Posterior cingulate gyrus (tissue), 11 donors: ENCODE measurements around the gene HOOK2.
"Not testable (repeated sequence)": the region's sequence is repeated elsewhere in the genome, so short reads cannot be mapped to it uniquely, and the experiment has no call there.

ENCODE experiments used
- DNase-seq, 10 donors: peaks; one replicate each; pipeline versions ENCODE4 v3.0.0 to v3.0.0-alpha.2; 2020 to 2021; ENCODE audit warnings: mixed read lengths in 3 of 10
- intact Hi-C: fragments of 100-400 bp; cut with DNase I; formaldehyde crosslinking; loops from one replicate; pipeline ENCODE4 v1.15.1; 2023

HOOK2 gene

GRCh38 chr19:12774588-12775555 is at the start of gene HOOK2:
TSS of gene HOOK2 (minus strand) at chr19:12775552. CDS start at chr19:12775449, 103 bp downstream.
- intact Hi-C loops = loop anchor here (5.0 kb wide), 1 partner anchor 72 kb away; no protein-coding TSS in a partner anchor
- DNase-seq = peak in 1 of 10 donors; percentile 91

DNA sequence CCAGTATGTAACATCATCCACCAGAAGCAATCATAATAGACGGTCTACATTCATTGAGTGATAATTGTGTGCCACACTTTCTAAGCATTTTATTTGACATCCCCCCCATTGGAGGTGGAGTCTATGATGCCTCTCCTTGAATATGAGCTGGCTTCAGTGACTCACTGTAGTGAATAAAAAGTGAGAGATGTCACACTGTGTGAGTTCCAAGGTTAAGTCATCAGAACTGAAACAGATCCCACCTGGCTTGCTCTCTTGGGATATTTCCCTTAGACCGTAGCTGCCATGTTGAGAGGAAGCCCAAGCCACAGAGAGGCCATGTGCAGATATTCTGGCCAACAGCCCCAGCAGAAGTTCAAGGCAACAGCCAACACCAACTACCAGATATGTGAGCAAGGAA is 46.4 kb upstream of the HOOK2 start:
- intact Hi-C loops = no loop called here
- DNase-seq = no peak

DNA sequence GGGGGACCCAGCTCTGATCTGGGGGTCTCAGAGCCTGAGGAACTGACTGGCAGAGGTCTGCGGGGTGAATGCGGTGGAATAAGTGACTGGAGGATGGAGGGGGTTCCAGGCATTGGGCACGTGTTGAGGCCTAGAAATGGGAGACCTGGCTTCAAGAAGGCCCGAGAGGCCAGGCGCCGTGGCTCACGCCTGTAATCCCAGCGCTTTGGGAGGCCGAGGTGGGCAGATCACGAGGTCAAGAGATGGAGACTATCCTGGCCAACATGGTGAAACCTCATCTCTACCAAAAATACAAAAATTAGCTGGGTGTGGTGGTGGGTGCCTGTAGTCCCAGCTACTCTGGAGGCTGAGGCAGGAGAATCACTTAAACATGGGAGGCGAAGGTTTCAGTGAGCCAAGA is 42.5 kb upstream of the HOOK2 start:
- intact Hi-C loops, DNase-seq: not testable (repeated sequence)

DNA sequence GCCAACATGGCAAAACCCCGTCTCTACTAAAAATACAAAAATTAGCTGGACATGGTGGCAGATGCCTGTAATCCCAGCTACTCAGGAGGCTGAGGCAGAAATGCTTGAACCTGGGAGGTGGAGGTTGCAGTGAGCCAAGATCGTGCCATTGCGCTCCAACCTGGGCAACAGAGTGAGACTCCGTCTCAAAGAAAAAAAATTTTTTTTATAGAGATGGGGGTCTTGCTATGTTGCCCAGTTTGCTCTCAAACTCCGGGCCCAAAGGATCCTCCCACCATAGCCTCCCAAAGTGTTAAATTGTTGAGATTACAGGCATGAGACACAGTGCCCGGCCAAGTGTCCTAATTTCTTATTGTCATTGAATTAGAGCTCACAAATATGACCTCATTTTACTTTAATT is 41.8 kb upstream of the HOOK2 start:
- intact Hi-C loops, DNase-seq: not testable (repeated sequence)

- intact Hi-C loops = no loop called here
- no peak for DNase-seq
These were observed 39.7 kb upstream of the HOOK2 start for GRCh38 chr19:12815088-12815487.

DNA sequence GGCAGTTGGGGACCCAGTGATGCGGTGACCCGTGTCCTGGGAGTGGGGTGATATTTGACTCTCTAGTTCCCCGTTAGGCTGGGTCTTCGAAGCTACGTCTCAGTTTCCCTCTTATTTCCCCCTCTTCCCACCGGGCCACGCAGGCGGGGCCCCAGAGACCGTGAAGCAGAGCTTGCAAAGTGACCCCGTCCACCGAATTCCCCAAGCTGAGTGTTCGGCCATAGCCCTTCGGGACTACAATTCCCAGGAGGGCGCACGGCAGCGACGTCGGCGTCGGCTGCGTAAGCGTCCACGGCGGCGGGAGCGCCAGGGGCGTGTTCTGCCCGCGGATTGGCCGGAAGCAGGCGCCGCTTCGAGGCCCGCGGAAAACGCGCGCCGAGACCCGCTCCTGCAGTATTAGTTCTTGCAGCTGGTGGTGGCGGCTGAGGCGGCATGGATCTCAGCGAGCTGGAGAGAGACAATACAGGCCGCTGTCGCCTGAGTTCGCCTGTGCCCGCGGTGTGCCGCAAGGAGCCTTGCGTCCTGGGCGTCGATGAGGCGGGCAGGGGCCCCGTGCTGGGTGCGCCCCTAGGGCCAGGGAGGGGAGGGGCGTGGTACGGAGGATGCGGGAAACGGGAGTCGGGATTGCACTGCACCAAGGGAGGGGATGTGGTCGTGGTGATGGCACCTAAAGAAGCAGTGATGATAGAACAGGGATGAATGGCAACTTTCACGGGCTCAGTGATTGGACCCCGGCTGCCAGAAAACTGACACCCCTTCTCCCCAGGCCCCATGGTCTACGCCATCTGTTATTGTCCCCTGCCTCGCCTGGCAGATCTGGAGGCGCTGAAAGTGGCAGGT is 31.1 kb upstream of the HOOK2 start, which contains the start of gene RNASEH2A:
RNASEH2A (plus strand) TSS at position 343 of the 840 bp plus-strand sequence; CDS start at position 433, 90 bp downstream.
- peak; percentile 84 to 100 (median 92) for DNase-seq

GRCh38 chr19:12804051-12804450 is 28.7 kb upstream of the HOOK2 start:
- DNase-seq = no peak
- intact Hi-C loops = loop anchor here (5.0 kb wide), 1 partner anchor 42 kb away; no protein-coding TSS in a partner anchor

More for the DNA sequence above, 31.1 kb upstream of the HOOK2 start, which contains the start of gene RNASEH2A:
- intact Hi-C loops = no loop called here

GRCh38 chr19:12802267-12803106 is 27.1 kb upstream of the HOOK2 start:
- DNase-seq = peak in 2 of 10 donors; percentile 80 to 87
- intact Hi-C loops = loop anchor here (5.0 kb wide), 1 partner anchor 40 kb away; no protein-coding TSS in a partner anchor

- intact Hi-C loops = loop anchor here (5.0 kb wide), 1 partner anchor 39 kb away; no protein-coding TSS in a partner anchor
- peak; percentile 75 to 98 (median 86) for DNase-seq
These were observed 26.3 kb upstream of the HOOK2 start, which contains the start of the genes PRDX2 and THSD8 for GRCh38 chr19:12801466-12802266. TSS of gene PRDX2 (minus strand) at chr19:12801800. CDS start at chr19:12801261, 539 bp downstream. TSS of gene THSD8 (plus strand) at chr19:12802069. CDS start at chr19:12802072, 3 bp downstream.

- intact Hi-C loops = loop anchor here (5.0 kb wide), 1 partner anchor 39 kb away; no protein-coding TSS in a partner anchor
- DNase-seq = peak in 5 of 10 donors; percentile 31 to 88 (median 34)
These were observed 25.6 kb upstream of the HOOK2 start for GRCh38 chr19:12800923-12801465.

DNA sequence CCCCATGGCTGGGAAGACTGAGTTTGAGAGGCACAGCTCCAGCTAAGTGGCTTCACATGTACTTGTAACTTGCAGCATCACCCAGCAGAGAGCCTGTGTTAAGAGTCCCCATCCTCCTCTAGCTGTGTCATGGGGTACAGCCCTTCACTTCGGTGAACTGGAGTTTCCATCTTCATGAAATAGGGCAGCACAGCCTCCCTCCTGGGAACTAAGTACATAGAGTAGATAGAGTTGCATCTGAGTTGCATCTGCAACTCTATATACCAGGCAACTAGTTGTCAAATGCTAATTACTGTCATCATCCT is 25.1 kb upstream of the HOOK2 start:
- intact Hi-C loops = loop anchor here (5.0 kb wide), 1 partner anchor 38 kb away; no protein-coding TSS in a partner anchor
- no peak for DNase-seq

GRCh38 chr19:12799742-12800465 is 24.6 kb upstream of the HOOK2 start:
- intact Hi-C loops = loop anchor here (5.0 kb wide), 1 partner anchor 38 kb away; no protein-coding TSS in a partner anchor
- DNase-seq = no peak

DNA sequence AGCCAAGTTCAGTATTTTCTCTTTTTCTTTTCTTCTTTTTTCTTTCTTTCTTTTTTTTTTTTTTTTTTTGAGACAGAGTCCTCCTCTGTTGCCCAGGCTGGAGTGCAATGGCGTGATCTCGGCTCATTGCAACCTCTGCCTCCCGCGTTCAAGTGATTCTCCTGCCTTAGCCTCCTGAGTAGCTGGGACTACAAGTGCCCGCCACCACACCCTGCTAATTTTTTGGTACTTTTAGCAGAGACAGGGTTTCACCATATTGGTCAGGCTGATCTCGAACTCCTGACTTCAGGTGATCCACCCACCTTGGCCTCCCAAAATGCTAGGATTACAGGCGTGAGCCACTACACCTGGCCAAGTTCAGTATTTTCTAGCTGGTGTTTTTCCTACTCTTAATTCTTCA is 22.3 kb upstream of the HOOK2 start:
- intact Hi-C loops = not testable (repeated sequence)

DNA sequence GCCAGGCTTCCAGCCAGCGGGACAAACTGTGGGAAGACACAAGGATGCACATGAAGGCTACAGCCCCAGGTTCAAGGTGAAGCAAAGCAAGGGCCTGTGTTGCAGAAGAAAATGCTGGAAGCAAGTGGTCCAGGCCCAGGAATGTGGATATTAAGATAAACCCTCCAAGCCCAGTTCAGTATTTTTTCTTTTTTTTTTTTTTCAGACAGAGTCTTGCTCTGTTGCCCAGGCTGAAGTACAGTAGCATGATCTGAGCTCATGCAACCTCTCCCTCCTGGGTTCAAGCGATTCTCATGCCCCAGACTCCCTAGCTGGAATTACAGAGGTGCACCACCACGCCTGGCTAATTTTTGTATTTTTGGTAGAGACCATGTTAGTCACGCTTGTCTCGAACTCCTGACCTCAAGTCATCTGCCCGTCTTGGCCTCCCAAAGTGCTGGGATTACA is 21.8 kb upstream of the HOOK2 start:
- DNase-seq = peak in 1 of 10 donors; percentile 41
- intact Hi-C loops = no loop called here

More for the DNA sequence above, 22.3 kb upstream of the HOOK2 start:
- DNase-seq = not testable (repeated sequence)

- DNase-seq = peak; percentile 51 to 96 (median 79)
- intact Hi-C loops = loop anchor here (1.0 kb wide), 1 partner anchor 19 kb away; no protein-coding TSS in a partner anchor
These were observed 21.1 kb upstream of the HOOK2 start for GRCh38 chr19:12796146-12797071.

DNA sequence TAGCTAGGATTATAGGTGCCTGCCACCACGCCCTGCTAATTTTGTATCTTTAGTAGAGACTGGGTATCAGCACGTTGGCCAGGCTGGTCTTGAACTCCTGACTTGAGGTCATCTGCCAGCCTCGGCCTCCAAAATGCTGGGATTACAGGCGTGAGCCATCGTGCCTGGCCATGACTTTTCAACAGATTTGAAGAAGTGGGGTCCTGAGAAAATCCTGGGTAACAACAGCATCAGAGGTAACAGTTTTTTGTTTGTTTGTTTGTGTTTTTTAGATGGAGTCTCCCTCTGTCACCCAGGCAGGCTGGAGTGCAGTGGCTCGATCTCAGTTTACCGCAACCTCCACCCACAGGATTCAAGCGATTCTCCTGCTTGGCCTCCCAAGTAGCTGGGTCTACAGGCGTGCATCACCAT is 19.6 kb upstream of the HOOK2 start:
- intact Hi-C loops = no loop called here
- no peak for DNase-seq
